GM21381 (cell line): ENCODE results near the gene PLIN4.
"Not testable (repeated sequence)": the region's sequence is repeated elsewhere in the genome, so short reads cannot be mapped to it uniquely, and the experiment has no call there.

ENCODE experiments used
- ATAC-seq: cut with Tn5 transposase; IDR thresholded peaks from one replicate; pipeline ENCODE4 v1.9.1; 2021; ENCODE audit warnings: mild to moderate bottlenecking, moderate library complexity; ENCODE audit not compliant: unreplicated experiment

Gene PLIN4

GRCh38 chr19:4518345-4519171 is at the start of gene PLIN4:
Gene PLIN4, minus strand, starts transcription at chr19:4518486. Its CDS starts 214 bp downstream, at chr19:4518272.
- no peak for ATAC-seq

GRCh38 chr19:4567584-4568071 is 49.3 kb upstream of the PLIN4 start:
- no peak for ATAC-seq

GRCh38 chr19:4566402-4567051 is 48.2 kb upstream of the PLIN4 start:
- no peak for ATAC-seq

- not testable (repeated sequence) for ATAC-seq
These were observed 45.3 kb upstream of the PLIN4 start for GRCh38 chr19:4563562-4563961.

GRCh38 chr19:4562085-4562484 is 43.8 kb upstream of the PLIN4 start:
- not testable (repeated sequence) for ATAC-seq

GRCh38 chr19:4559569-4559968 is 41.3 kb upstream of the PLIN4 start, which contains the start of gene SEMA6B:
Gene SEMA6B, minus strand, starts transcription at chr19:4559684. Its CDS starts 1,227 bp downstream, at chr19:4558457.
- ATAC-seq: no peak

GRCh38 chr19:4557971-4558941 is 40.0 kb upstream of the PLIN4 start:
- no peak for ATAC-seq

- ATAC-seq: no peak
These were observed 39.1 kb upstream of the PLIN4 start for GRCh38 chr19:4557144-4557970.

- no peak for ATAC-seq
These were observed 38.4 kb upstream of the PLIN4 start for GRCh38 chr19:4556597-4557127.

- ATAC-seq: no peak
These were observed 37.6 kb upstream of the PLIN4 start for GRCh38 chr19:4555657-4556561.

- no peak for ATAC-seq
These were observed 36.4 kb upstream of the PLIN4 start for GRCh38 chr19:4554717-4555116.

GRCh38 chr19:4553775-4554174 is 35.5 kb upstream of the PLIN4 start:
- no peak for ATAC-seq

GRCh38 chr19:4553092-4553695 is 34.9 kb upstream of the PLIN4 start:
- no peak for ATAC-seq

- ATAC-seq: no peak
These were observed 34.2 kb upstream of the PLIN4 start for GRCh38 chr19:4552525-4552819.

- ATAC-seq: no peak
These were observed 32.3 kb upstream of the PLIN4 start for GRCh38 chr19:4550479-4551050.

- ATAC-seq: no peak
These were observed 31.7 kb upstream of the PLIN4 start for GRCh38 chr19:4550018-4550417.

GRCh38 chr19:4548238-4548584 is 29.9 kb upstream of the PLIN4 start:
- no peak for ATAC-seq
